SW480 (cell line): ENCODE results near the gene KIAA0930.

Source experiments
- DNase-seq: peaks from one replicate; pipeline ENCODE4 v3.0.0-alpha.2; 2016; ENCODE audit warnings: low spot score

KIAA0930 gene

DNA sequence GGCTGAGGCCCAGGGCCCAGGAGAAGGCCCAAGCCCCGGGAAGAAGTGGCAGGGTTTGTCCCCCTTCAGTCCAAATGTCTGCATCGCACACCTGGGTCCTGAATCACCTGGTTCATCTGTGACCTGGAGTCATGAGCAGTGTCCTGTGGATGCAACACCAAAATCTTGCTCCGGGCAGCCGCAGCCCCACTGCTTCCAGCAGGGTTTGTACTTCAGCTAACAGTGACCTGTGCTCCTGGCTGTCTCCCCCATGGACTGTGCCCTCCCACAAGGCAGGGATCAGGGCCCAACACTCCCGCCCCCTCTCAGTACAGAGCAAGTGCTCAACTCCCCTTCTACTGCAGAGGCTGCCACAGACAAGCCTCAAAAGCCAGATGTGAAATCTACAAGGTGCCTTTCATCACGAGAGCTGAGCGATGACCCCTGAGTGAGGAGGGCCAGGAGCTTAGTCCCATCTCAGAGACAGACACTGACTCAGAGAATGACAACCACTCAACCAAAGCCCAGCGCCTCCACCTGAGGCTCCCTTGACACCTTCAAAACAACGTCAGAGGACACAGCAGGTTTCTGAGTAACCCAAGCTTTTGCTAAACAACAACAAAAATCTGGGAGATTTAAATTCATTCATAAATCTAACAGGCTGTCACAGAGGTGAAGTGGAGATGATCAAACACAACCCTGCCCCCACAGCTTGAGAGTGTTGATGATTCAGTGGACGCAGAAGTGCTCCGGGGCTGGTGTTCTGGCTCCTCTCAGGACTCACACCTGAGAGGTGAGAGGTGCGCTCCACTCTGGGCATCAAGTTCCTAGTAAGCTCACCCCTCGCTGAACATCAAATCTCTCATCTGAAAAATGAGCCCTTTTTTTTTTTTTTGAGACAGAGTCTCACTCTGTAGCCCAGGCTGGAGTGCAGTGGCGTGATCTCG, 3.4 kb downstream of the KIAA0930 start:
- no peak for DNase-seq

DNA sequence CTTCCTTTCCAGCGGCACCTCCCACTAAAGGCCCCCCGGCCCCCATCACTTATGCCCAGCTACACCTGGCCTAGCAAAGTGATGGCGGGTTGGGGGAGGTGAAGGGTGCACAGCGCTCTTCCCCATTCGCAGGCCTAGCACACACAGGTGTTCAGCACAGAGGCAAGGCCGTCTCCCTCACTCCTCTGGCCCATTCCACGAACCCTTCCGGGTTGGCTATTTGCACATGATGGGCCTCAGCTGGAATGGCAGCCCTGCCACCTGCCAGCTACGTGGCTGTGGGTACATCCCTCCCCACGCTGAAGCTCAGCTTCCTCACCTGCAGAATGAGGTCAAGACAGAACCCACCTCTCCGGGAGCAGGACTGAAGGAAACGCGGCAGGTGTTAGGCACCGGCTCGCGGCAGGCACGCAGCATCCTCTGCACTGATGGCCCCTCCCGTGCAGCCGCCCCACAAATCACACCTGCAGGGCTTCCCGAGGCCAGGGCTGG, 4.8 kb downstream of the KIAA0930 start:
- DNase-seq = no peak

DNA sequence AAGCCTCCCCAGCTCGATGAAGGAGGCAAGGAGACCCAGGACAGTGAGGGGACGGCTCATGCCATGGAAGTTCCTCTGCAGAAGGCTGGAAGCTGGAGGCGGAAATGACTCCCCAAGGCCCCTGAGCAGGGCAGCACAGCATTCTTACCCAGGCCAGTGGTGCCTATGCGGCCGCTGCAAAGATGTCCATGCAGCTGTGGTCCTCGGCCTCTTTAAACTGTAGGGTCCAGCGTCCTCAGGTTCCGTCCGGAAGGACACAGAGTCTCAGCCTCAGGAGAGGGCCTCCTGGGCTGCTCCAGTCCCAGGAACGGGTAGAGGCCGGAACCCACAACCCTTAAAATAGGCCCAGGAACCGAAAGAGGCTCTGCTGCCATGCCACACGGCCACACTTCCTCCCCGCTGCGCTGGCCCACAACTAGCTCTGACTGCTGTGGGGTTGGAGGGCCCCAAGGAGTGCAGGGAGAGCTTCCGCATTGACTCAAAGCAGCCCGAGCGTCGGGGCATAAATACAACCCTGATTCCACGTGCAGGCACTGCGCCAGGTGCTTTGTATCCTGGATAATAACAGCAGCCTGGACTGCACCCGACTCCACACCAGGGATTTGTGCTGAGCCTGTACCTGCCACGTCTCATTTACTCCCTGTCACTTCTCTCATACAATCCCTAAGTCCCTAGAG, 5.5 kb downstream of the KIAA0930 start:
- no peak for DNase-seq

GRCh38 chr22:45233827-45234226, 6.9 kb downstream of the KIAA0930 start:
- DNase-seq = no peak

DNA sequence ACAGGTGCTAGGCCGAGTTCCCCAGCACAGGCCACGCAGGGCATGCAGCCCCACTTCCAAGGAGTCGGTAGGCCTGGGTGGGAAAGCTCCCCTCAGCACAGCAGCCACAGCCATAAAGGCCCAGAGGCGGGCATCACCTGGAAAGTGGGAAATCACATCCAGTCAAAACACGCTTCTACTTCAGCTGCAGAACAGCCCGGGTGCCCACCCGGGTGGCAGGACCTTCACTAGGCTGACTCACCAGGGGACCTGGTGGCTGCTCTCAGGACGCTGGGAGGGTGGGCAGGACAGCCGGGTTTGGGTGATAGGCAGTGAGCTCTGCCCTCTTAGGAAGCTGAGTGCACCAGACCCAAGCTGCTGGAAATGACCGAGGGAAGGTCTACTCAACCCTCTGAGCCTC, 7.3 kb downstream of the KIAA0930 start:
- DNase-seq = no peak

DNA sequence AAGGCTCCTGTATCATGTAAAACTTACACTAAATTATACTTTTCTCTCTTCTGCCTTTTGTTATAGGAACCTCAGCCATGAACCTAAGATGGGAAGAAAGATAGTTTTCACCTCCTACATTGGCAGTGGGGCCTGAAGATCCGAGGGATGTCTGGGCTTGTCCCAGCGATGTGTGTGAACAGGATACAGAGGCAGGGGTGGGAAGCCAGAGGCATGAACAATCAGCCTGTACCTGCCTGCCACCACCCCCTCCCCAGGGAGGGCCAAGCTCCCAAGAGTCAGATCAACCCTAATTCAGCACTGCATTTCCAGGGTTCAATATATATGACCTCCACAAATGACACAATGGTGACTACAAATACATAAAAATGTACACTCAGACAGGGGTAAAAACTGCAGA, 9.4 kb downstream of the KIAA0930 start:
- DNase-seq = no peak

- no peak for DNase-seq
Observed at GRCh38 chr22:45230026-45230721, 10.5 kb downstream of the KIAA0930 start.

GRCh38 chr22:45229181-45229580, 11.5 kb downstream of the KIAA0930 start:
- DNase-seq = no peak

DNA sequence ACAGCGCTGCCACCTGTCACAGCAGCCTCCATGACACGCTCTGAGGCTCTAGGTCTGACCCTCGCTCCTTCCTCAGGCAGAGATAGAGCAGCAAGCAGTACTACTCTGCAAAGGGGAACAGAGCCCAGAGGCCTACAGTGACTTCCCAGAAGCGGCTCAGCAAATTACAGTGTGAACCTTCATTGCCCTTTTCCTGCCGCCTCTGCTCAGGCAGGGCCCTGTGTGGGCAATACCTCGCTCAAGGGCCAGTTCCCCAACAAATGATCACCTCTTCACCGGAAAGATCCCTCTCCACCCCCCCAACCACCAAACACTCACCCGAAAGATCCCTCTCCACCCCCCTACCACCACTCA, 12.3 kb downstream of the KIAA0930 start:
- DNase-seq = no peak

- no peak for DNase-seq
Observed at GRCh38 chr22:45227645-45228400, 12.9 kb downstream of the KIAA0930 start.

GRCh38 chr22:45226503-45227186, 14.0 kb downstream of the KIAA0930 start:
- DNase-seq = peak; percentile 42

DNA sequence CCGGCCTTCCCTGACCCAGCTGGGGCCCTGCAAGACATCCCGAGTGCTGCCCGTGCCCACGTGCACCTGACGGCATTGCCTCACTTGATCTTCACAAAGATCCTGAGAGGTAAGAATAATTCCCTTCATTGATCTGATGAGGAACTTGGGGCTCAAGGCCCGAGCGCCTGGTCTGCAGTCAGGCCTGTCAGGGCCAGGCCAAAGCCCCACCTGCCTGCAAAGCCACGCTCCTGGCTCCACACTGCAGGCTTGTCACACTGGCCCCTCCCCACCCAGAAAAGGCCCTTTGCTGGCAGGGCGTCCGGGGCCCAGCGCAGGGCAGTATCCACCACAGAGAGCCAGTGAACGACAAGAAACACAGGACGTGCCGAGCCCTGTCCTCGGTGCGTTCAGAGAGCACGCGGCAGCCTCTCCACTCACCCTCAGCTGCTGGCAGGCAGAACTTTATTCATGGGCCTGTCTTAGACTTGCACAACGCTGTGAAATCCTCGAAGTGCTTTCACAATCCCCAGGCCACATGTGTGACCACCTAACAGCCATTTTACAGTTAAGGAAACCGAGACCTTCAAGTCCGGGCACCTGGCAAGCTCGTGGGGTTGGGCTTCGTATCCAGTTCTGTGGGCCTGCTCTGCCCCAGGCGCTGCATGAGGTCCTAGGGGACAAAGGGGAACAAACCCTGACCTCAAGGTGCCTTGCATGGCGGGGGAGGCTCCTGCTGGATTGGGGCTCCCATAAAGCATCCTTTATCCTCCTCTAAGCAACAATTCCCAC, 14.8 kb downstream of the KIAA0930 start:
- DNase-seq = no peak

GRCh38 chr22:45224988-45225731, 15.5 kb downstream of the KIAA0930 start:
- DNase-seq = no peak

DNA sequence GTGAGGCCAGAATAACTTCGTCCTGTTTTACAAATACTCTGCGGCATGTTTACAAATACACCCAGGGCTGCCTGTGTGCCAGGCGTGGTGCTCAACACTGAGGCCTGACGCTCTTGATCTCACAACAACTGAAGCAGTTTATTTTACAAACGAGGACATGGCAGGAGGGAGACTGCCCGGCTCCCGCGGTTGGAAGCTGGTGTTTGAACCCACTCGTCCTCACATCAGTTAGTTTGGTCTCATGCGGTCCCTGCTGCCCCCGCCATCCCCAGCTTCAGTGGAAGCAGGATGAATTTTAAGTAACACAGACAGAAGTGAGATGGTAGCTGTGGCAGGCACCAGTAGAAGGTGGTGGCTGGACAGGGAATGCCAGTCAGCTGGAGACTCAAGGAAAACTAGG, 16.4 kb downstream of the KIAA0930 start:
- no peak for DNase-seq

- DNase-seq = no peak
Observed at GRCh38 chr22:45223304-45224117, 17.2 kb downstream of the KIAA0930 start.

GRCh38 chr22:45221201-45221600, 19.5 kb downstream of the KIAA0930 start:
- DNase-seq = no peak

- no peak for DNase-seq
Observed at GRCh38 chr22:45218976-45219375, 21.7 kb downstream of the KIAA0930 start.

GRCh38 chr22:45217806-45218205, 22.9 kb downstream of the KIAA0930 start:
- no peak for DNase-seq

- no peak for DNase-seq
Observed at GRCh38 chr22:45217345-45217744, 23.3 kb downstream of the KIAA0930 start.
